Measurements from ENCODE around the gene HAPLN3. TPM values are rescaled to one million over a fixed set of nuclear protein-coding genes. Genes with fewer than 3 reads are reported as not detected.

HAPLN3 gene
- polyA plus RNA-seq, 1 of the 3 experiments (the other 2 are of a cell fraction), result 9.7 TPM

DNA sequence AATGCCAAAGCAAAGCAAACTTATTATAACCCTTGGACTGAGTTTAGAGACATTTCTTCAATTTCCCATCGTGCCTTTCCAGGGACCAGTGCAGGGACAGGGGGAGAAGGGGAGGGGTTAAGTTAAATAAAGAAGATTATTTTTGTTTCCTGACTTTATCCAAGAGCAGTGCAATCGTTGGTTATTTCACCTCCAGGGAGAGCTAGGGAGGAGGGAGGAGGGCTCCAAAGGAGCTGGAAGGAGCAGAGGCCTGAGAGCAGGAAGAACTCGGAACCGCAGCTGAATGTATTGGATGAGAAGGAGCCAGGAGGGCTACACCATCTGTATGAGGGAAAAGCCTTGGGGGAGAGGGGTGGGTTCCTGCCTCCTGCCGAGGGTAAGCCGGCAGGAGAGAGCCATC lies 20.7 kb downstream of the HAPLN3 start:
- no peak for DNase-seq
- H3K9ac ChIP-seq, result no peak overlapping the region
- TF ChIP-seq, protein P1, sequence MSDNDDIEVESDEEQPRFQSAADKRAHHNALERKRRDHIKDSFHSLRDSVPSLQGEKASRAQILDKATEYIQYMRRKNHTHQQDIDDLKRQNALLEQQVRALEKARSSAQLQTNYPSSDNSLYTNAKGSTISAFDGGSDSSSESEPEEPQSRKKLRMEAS (IDR thresholded peaks at IDR 0.05; ENCODE audit: low read depth), result no peak
- TF ChIP-seq, protein P2, sequence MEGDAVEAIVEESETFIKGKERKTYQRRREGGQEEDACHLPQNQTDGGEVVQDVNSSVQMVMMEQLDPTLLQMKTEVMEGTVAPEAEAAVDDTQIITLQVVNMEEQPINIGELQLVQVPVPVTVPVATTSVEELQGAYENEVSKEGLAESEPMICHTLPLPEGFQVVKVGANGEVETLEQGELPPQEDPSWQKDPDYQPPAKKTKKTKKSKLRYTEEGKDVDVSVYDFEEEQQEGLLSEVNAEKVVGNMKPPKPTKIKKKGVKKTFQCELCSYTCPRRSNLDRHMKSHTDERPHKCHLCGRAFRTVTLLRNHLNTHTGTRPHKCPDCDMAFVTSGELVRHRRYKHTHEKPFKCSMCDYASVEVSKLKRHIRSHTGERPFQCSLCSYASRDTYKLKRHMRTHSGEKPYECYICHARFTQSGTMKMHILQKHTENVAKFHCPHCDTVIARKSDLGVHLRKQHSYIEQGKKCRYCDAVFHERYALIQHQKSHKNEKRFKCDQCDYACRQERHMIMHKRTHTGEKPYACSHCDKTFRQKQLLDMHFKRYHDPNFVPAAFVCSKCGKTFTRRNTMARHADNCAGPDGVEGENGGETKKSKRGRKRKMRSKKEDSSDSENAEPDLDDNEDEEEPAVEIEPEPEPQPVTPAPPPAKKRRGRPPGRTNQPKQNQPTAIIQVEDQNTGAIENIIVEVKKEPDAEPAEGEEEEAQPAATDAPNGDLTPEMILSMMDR (IDR thresholded peaks at IDR 0.05), result no peak
- TF ChIP-seq MXI1 (IDR thresholded peaks at IDR 0.05; ENCODE audit: low read depth, low read length), result no peak
- TF ChIP-seq EZH2phosphoT487 (IDR thresholded peaks at IDR 0.05; ENCODE audit: borderline replicate concordance, low read depth), result no peak
- no peak for TF ChIP-seq FOSL2 (IDR thresholded peaks at IDR 0.05; ENCODE audit: borderline replicate concordance, low read depth)
- no peak for TF ChIP-seq CHD2 (IDR thresholded peaks at IDR 0.05; ENCODE audit: low read length, partially characterized antibody)
- TF ChIP-seq JUND (IDR thresholded peaks at IDR 0.05), result no peak
- TF ChIP-seq TEAD4 (IDR thresholded peaks at IDR 0.05; ENCODE audit: borderline replicate concordance, insufficient read depth), result no peak
- TF ChIP-seq EP300 (IDR thresholded peaks at IDR 0.05; ENCODE audit: borderline replicate concordance in 1 of 2, low read depth in 1 of 2, low read length in 1 of 2), result no peak
- no peak for TF ChIP-seq GATA2 (CRISPR knock-in tag; IDR thresholded peaks at IDR 0.05)
- no peak for TF ChIP-seq SMC3 (IDR thresholded peaks at IDR 0.05; ENCODE audit: low read depth, low read length)
- TF ChIP-seq, protein P3, sequence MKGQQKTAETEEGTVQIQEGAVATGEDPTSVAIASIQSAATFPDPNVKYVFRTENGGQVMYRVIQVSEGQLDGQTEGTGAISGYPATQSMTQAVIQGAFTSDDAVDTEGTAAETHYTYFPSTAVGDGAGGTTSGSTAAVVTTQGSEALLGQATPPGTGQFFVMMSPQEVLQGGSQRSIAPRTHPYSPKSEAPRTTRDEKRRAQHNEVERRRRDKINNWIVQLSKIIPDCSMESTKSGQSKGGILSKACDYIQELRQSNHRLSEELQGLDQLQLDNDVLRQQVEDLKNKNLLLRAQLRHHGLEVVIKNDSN (IDR thresholded peaks at IDR 0.05; ENCODE audit: borderline replicate concordance, low read depth), result no peak
- no peak overlapping the region for H3K4me2 ChIP-seq
- H3K36me3 ChIP-seq (replicated peaks in 1 of 2; ENCODE audit: control insufficient read depth in 1 of 2, insufficient read depth in 2 of 2, low read length in 1 of 2), result no peaks in the 10 kb centered on the region
- no peaks in the 10 kb centered on the region for H4K20me1 ChIP-seq (ENCODE audit: insufficient read depth)
- H3K9me3 ChIP-seq, result no peaks in the 10 kb centered on the region
- H3K9me2 ChIP-seq, result no peaks in the 10 kb centered on the region
- H3K27me3 ChIP-seq (ENCODE audit: insufficient read depth), result peaks cover 14% of the 10 kb centered on the region; the same call in 1 of the 2 replicates
- no peak overlapping the region for H3K4me3 ChIP-seq (ENCODE audit: low read depth in 2 of 2, low read length in 1 of 2)
- ChIA-PET CTCF (no interaction called here), POLR2A (no interaction called here)
- no peaks in the 10 kb centered on the region for H3F3A ChIP-seq (replicated peaks; ENCODE audit: insufficient read depth)
- H3K79me2 ChIP-seq (ENCODE audit: insufficient read depth), result no peaks in the 10 kb centered on the region
- H2AFZ ChIP-seq (ENCODE audit: low read depth), result no peak overlapping the region
- H3K27ac ChIP-seq (ENCODE audit: low read depth in 2 of 2, low read length in 1 of 2), result no peak overlapping the region
- no peaks in the 10 kb centered on the region for H3K4me1 ChIP-seq (ENCODE audit: control insufficient read depth in 1 of 2, insufficient read depth in 2 of 2, low read depth in 1 of 2, low read length in 1 of 2)
- WGBS (ENCODE audit: low lambda C conversion rate), result 63% methylated on average over 4 of the region's 6 CpGs

DNA sequence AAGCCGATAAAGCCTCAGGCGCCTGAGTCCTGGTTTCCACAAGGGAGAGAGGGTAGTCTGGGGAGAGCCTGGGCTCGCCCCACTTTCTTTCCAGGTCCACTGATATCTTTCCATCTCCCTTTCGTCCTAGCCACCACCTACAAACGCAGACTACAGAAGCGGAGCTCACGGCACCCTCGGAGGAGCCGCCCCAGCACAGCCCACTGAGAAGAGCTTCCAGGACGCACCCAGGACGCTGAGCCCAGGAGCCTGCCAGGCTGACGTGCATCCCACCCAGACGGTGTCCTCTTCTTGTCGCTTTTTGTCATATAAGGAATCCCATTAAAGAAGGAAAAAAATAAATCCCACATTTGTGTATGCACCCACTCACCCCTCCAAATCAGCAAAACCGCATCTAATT lies 21.1 kb downstream of the HAPLN3 start:
- no peak overlapping the region for H3K4me2 ChIP-seq
- no peaks in the 10 kb centered on the region for H4K20me1 ChIP-seq (ENCODE audit: insufficient read depth)
- H3K27me3 ChIP-seq (ENCODE audit: insufficient read depth), result peaks cover 14% of the 10 kb centered on the region; the same call in 1 of the 2 replicates
- H3F3A ChIP-seq (replicated peaks; ENCODE audit: insufficient read depth), result no peaks in the 10 kb centered on the region
- no peak for DNase-seq
- H3K36me3 ChIP-seq (replicated peaks in 1 of 2; ENCODE audit: control insufficient read depth in 1 of 2, insufficient read depth in 2 of 2, low read length in 1 of 2), result no peaks in the 10 kb centered on the region
- ChIA-PET POLR2A (no interaction called here), CTCF (no interaction called here)
- no peak overlapping the region for H3K9ac ChIP-seq
- no peaks in the 10 kb centered on the region for H3K4me1 ChIP-seq (ENCODE audit: control insufficient read depth in 1 of 2, insufficient read depth in 2 of 2, low read depth in 1 of 2, low read length in 1 of 2)
- H3K4me3 ChIP-seq (ENCODE audit: low read depth in 2 of 2, low read length in 1 of 2), result no peak overlapping the region
- H3K9me3 ChIP-seq, result no peaks in the 10 kb centered on the region
- H3K9me2 ChIP-seq, result no peaks in the 10 kb centered on the region
- H3K79me2 ChIP-seq (ENCODE audit: insufficient read depth), result no peaks in the 10 kb centered on the region
- no peak overlapping the region for H2AFZ ChIP-seq (ENCODE audit: low read depth)
- WGBS (ENCODE audit: low lambda C conversion rate), result 62% methylated on average over 11 of the region's 15 CpGs
- TF ChIP-seq, protein P4, sequence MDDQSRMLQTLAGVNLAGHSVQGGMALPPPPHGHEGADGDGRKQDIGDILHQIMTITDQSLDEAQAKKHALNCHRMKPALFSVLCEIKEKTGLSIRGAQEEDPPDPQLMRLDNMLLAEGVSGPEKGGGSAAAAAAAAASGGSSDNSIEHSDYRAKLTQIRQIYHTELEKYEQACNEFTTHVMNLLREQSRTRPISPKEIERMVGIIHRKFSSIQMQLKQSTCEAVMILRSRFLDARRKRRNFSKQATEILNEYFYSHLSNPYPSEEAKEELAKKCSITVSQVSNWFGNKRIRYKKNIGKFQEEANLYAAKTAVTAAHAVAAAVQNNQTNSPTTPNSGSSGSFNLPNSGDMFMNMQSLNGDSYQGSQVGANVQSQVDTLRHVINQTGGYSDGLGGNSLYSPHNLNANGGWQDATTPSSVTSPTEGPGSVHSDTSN (IDR thresholded peaks at IDR 0.05), result no peak
- TF ChIP-seq FOXJ3 (CRISPR knock-in tag; IDR thresholded peaks at IDR 0.05) (no peak), FOSL2 (IDR thresholded peaks at IDR 0.05; ENCODE audit: borderline replicate concordance, low read depth) (no peak), SIN3A (IDR thresholded peaks at IDR 0.05; ENCODE audit: borderline replicate concordance, low read depth, low read length) (no peak), POLR2AphosphoS5 (IDR thresholded peaks at IDR 0.05; ENCODE audit: low read depth, low read length) (no peak)
- TF ChIP-seq, protein P1 (IDR thresholded peaks at IDR 0.05; ENCODE audit: low read depth), result no peak
- TF ChIP-seq, protein P2 (IDR thresholded peaks at IDR 0.05), result no peak
- H3K27ac ChIP-seq (ENCODE audit: low read depth in 2 of 2, low read length in 1 of 2), result no peak overlapping the region

All from SK-N-SH (cell line).